GM18502 (cell line): Measurements from ENCODE around the gene RPL39L.

ENCODE experiments used
- ATAC-seq: cut with Tn5 transposase; IDR thresholded peaks from one replicate; pipeline ENCODE4 v1.9.1; 2021; ENCODE audit warnings: mild to moderate bottlenecking; ENCODE audit not compliant: unreplicated experiment, poor library complexity

The RPL39L gene

GRCh38 chr3:187072102-187072501 lies 67.2 kb downstream of the RPL39L start:
- ATAC-seq = no peak
